ENCODE data around the gene APOC3.
"Not testable (repeated sequence)": the region's sequence is repeated elsewhere in the genome, so short reads cannot be mapped to it uniquely, and the experiment has no call there.

Gene APOC3

DNA sequence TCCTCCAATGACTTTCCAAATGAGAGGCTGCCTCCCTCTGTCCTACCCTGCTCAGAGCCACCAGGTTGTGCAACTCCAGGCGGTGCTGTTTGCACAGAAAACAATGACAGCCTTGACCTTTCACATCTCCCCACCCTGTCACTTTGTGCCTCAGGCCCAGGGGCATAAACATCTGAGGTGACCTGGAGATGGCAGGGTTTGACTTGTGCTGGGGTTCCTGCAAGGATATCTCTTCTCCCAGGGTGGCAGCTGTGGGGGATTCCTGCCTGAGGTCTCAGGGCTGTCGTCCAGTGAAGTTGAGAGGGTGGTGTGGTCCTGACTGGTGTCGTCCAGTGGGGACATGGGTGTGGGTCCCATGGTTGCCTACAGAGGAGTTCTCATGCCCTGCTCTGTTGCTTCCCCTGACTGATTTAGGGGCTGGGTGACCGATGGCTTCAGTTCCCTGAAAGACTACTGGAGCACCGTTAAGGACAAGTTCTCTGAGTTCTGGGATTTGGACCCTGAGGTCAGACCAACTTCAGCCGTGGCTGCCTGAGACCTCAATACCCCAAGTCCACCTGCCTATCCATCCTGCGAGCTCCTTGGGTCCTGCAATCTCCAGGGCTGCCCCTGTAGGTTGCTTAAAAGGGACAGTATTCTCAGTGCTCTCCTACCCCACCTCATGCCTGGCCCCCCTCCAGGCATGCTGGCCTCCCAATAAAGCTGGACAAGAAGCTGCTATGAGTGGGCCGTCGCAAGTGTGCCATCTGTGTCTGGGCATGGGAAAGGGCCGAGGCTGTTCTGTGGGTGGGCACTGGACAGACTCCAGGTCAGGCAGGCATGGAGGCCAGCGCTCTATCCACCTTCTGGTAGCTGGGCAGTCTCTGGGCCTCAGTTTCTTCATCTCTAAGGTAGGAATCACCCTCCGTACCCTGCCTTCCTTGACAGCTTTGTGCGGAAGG, 2.9 kb downstream of the APOC3 start:
- no peak for DNase-seq

DNA sequence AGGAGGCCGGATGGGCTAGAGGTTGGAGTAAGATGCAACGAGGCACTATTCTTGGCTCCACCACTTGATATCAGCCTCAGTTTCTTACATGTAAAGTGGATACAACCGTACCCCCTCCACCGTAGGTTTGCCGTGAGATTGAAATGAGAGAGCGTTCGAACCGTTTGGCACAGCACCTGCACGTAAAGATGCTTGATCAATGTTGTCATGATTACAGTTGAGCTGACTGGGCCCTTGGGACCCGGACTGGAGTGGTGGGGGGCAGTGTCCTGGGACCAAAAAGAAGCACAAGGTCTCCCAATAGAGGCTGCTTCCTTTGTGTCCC, 3.7 kb downstream of the APOC3 start:
- no peak for DNase-seq

DNA sequence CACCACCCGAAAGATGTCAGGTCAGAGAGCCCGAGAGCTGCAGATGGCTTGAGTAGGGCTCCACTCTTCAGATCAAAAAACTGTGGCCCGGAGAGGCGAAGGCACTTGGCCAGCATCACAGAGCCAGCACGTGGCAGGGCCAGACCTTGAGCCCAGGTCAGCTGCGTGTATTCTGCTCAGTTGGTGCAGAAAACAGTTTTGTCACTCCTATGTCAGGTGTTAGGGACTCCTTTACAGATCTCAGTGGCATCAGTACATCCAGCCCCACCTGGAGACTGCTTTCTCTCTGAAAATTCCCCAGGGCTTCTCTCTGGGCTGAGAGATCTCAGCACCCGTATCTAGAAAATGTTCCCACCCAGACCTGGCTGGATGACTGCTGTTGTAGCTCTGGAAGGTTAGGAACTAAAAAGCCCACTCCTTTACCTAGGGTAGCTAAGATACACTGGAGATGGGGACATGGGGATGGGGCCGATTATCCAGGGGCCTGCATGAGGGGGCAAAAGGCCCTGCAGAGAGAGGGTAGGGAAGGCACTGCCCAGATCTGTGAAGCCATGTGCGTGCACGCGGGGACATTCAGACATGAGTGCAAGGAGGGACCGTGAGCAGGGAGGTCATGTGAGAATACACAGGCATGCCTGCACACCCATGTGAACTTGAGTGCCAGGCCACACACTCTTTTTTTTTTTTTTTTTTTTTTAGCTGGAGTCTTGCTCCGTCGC, 4.3 kb downstream of the APOC3 start:
- no peak for DNase-seq

DNA sequence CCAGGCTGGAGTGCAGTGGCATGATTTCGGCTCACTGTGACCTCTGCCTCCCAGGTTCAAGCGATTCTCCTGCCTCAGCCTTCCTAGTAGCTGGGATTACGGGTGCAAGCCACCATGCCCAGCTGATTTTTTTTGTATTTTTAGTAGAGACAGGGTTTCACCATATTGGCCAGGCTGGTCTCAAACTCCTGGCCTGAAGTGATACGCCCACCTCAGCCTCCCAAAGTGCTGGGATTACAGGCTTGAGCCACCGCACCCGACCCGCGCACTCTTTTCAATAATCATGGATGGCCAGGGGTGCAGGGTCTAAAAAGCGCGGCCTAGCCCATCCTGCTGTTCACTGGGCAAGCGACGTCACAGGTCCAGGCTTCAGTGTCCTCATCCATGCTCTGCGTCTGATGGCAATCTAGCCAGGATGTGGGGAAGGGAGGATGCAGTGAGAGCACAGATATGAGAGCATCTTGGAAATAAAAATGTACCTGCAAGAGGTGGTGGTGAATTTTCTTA, 4.9 kb downstream of the APOC3 start:
- DNase-seq = not testable (repeated sequence)

DNA sequence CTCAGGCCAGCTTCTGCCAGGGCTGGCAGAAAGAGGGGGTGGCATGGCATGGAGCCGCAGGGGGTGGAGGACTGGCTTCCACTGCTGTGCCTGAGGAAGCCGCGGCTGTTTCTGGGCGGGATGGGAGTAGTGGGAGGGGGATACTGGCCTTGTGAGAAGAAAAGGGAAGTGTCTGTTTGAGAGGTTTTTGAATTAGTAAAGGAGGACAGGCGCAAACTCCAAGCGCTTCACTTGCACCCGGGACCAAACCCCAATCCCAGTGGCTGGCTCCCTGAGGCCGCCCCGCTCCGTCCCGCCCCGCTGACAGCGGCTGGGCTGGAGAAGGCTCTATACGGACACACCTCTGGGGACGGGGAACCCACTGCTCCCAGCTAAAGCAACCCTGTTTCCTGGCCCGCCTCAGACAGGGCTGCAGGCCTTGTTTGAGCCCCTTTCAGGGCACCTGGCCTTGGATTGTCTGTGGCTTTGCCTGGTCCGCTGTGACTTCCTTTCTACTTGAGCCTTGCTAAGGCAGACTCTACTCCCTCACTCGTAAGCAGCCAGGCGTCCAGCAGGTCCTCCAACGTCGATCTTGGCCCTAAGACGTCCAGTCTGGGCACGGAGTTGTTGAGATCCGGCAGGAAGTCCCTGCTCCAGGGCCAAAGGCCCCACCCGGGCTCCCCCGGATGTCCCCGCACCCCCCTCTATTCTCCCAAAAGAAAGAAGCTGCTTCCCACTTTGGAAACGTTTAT, 5.5 kb downstream of the APOC3 start:
- no peak for DNase-seq

DNA sequence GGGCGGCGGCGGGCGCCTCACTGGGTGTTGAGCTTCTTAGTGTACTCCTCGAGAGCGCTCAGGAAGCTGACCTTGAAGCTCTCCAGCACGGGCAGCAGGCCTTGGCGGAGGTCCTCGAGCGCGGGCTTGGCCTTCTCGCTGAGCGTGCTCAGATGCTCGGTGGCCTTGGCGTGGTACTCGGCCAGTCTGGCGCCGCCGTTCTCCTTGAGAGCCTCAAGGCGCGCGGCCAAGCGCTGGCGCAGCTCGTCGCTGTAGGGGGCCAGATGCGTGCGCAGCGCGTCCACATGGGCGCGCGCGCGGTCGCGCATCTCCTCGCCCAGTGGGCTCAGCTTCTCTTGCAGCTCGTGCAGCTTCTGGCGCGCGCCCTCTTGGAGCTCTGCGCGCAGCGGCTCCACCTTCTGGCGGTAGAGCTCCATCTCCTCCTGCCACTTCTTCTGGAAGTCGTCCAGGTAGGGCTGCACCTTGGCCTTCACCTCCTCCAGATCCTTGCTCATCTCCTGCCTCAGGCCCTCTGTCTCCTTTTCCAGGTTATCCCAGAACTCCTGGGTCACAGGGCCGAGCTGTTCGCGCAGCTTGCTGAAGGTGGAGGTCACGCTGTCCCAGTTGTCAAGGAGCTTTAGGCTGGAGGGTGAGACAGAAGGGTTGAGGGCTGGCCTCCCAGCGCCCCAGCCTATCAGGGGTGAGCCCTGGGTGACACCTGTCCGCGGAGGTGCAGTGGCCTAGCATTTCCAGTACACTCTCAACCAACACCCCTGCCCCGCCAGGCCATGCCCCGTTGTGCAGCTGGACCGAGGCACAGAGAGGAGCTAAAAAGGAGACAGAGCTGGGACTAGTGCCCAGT, 6.3 kb downstream of the APOC3 start:
- peak; percentile 3 for DNase-seq

DNA sequence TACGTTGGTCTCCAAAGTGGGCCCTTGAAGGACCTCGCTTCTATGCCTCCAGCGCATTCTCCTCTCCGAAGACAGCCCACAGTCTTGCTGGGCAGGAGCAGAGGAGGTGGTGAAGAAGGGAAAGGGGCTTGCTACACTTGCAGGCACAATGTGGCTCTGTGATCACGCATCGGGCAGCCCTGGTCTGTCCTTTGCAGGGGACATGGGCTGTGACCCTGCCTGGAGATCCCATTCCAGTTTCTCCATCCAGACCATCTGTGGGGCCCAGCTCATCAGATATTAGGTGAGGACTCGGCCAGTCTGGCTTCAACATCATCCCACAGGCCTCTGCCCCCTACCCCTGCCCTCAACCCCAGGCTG, 6.9 kb downstream of the APOC3 start:
- DNase-seq = no peak

DNA sequence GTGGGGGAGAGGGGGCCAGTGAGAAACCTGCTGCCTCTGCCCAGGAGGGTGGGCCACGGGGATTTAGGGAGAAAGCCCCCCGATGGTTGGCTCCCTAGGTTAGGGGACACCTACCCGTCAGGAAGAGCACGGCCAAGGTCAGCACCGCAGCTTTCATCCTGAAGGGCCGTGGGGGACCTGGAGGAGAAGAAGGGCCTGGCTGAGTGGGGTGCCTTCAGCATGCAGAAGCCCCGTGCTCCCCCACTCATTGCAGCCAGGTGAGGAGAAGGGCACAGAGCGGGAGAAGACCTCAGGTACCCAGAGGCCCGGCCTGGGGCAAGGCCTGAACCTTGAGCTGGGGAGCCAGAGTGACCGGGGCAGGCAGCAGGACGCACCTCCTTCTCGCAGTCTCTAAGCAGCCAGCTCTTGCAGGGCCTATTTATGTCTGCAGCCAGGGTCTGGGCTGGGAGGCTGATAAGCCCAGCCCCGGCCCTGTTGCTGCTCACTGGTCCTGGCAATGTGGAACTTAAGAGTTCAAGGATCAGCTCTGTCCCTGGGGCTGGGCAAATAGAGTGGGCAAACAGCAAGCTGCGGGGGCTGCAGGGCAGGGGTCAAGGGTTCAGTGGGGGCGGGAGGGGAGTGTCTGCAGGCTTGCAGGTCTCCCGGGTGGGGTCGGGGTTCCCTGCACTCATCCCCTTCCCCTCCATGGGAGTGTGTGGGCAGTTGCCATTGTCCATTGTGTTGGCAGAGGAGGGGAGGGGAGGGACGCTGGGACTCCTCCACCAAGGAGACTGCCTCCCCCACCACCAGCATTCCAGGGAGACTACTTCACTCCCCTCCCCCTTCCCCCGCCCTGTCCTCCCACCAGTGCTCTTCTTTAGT, 7.8 kb downstream of the APOC3 start, which contains the start of gene APOA1:
APOA1 (minus strand) TSS at position 392 of the 861 bp plus-strand sequence; CDS start at position 157, 235 bp downstream.
- DNase-seq = no peak

DNA sequence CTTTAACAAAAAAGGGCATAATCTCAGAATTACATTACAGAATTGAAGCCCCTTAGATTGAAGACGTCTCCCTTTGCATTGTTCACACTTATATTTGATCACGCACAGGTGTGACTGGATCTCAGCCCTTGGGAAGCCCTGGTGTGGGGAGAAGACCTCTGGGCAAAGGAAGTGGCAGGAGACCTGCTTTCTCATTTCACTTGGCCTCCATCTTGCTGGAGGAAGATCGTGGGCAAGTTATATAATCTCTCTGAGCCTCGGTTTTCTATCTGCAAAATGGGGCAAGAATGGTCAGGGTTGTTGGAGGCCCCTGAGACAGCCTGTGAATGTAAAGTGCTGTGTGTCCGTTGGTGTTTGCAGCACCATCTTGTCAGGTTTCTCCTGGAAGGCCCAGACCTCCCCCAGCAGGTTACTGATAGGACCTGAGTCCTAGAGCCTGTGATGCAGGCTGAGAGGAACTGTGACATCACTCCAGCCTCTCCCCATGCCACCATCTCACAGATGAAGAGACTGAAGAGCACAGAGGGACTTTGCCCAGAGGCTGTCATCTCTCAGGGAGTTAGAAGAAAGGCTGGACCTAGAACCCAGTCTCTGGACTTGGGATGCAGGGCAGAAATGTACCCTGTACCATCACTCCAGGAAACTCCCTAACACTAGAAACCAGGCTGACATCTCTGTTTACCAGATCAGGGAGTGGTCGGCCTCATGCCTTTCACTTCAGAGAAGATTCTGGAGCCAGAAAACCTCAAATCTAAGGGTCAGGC, 8.8 kb downstream of the APOC3 start:
- no peak for DNase-seq

DNA sequence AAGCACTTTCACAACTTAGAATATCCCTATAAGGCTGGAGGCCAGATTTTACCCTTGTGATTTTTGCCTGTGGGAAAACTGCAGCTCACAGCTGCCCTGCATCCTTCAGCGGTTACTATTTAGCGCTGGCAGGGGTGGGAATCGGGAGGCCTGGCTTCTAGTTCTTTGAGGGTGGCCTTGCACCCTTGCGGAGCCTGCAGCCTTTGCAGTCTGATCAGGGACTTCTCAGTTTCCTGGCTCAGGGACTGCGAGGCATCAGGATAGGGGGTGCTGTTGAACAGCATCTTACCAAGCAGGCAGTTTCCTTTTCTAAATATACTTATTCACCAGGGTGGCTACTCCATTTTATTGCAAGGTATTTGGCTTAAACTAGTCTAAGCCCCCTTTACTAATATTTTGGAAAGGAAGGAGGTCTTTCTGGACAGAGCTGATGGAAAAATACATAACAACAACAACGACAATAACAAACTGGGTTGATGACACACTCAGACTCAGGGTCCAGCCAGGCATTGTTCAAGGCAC, 10.6 kb downstream of the APOC3 start:
- DNase-seq = no peak

DNA sequence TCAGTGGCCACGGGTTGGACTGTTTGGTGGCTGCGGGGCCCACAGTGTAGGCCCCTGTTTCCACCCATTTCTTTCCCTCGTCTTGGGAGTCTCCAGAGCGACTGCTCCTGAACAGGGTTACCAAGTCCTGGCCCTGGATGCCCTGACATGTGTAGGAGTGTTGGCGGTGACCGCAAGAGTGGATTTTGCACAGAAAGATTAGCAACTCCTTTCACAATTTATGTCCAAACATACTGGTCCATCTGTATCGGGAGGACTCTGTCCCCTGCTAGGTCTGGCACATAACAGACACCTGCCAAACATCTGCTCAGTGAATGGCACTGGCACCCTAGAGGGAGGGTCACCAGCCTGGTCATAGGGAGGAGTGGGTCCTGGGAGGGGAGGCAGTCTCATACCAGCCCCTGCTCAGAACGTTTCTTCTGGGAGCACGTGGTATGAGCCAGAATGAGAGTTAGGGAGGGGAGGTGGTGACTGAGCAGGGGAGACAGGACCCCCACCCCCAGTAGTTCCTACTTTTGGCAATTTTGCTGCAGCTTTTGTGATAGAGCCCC, 11.1 kb downstream of the APOC3 start:
- DNase-seq = no peak

DNA sequence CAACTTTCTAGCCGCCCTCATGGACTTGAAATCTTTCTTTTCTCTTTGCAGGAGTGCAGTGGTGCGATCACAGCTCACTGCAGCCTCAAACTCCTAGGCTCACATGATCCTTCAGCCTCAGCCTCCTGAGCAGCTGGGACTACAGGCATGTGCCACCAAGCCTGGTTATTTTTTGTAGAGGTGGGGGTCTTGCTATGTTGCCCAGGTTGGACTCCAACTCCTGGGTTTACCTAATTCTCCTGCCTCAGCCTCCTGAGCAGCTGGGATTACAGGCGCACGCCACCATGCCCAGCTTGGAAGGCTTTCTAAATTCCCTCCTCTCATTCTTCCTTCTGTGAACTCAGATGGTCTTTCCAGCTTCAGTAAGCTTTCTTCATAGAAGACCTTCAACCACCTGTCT, 12.4 kb downstream of the APOC3 start:
- DNase-seq = no peak

DNA sequence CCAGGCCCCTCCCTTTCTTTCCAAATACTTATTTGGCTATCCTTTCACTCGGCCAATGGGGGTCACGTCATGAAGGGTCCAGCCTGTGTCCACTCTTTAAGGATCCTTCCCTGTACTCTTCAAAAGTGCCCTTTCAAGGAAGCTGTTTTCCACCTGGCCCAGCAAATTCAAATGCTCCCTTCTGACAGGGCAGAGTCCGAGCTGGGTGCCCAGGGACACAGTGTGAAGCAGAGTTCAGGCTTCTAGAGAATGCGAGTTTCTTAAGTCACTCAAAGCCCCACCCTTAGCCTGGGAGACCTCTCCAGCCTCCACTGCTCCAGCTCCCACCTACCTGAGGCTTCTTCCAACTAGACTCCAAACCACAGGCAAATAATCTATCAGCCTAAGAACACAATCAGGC, 13.2 kb downstream of the APOC3 start:
- DNase-seq = no peak

DNA sequence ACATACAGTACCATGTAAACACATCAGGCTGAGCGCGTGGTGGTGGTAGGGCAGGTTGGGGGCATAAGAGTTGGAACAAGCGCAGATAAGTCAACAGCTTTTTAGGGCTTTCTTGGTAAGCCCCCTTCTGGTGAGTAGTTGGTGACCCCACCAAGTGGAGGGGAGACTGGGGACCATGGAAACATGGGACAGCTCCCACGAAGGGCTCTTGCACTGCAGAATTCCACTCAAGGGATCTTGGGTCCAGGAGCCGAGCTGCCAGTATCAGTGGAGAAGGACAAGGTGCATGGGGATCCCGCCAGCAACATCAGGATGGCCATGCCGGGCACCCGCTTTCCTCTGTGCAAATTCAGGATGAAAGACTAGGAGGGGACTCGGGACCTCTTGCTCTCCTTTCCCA, 14.0 kb downstream of the APOC3 start:
- DNase-seq = no peak

DNA sequence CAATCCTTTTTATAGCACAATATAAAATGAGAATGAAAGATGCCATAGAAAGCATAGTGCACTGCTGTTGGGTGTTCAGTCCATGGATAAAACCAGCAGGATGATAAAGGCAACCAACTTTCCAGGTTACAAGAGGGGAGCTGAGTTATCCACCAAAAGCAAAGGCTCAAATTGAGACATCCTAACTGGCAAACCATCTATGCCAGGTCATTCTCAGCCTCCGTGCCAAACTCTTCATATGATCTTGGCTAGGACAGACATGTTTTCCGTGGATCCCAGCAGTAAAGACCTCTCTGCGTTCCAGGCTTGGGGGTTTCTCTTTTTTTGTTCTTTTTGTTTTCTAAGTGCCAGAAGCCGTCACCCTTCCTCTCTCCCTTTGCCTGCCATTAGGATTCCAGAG, 15.0 kb downstream of the APOC3 start:
- DNase-seq = no peak

DNA sequence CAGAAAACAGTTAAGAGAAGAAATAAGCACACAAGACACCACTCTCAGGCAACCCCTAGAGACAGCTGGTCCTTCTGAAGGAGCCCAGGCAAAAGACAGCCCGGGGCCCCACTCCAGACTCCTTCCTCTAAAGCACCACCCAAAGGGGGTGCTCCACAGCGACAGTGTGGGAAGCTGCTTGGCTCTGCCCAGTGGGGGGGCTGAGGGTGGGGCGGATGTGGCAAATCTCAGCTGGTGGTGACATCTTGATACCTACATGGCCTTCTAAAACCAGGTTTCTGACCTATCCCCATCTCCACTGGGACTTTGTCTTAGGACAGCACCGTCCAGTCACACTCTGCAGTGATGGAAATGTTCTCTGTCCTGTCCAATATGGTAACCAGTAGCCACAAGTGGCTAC, 17.9 kb downstream of the APOC3 start:
- DNase-seq = no peak

DNA sequence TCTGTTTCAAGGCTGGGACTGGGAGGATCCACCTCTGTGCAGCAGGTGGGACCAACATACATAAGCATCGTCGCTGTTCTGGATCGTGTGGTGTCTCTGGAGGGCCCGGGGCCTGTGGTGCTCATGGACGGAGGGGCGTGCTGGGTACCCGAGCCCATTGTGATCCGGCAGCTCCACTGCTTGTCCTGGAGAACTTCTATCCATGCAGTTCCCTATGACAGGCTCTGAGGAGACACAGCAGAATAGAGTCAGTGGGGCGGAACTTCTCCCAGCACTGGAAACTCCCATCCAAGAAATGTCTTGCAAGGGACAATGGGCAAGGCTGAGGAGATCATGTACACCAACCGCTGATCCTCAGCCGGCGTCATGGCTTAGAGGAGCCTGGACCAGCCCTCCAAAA, 19.4 kb downstream of the APOC3 start:
- no peak for DNase-seq

DNA sequence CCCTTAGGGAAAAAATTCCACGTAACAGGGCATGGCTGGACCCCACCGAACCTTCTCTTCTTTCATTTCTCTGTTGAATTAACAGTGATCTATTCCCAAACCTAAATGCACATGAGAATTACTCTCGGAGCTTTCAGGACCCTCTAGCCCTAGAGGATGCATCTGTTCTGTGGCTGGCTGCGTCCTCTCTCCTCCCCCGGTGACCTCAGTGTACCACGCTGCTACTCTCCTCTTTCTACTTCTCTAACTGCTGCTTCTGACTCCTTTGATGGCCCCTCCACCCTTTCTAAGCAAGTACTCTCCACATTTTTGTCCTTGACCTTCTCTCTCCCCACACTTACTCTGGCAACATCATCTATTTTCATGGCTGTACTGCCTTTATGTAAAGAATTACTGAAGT, 19.8 kb downstream of the APOC3 start:
- DNase-seq = no peak

DNA sequence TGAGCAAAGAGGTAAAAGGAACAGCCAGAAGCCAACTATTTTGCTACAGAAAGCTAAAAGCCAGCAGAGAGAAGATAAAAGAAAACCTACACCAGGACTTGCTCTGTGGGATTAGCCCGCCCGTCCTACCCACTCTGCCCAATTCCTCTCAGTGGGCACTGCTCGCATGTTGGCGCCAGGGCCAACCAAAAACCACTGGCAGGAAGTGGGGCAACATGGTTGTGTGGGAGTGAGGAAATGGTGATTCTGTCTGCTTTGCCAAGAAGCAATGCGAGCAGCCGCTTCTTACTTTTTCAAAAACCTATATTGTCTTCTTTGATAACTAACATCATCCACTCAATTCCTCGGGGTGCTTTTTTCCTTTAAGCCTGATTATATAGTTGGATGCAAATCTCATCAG, 21.9 kb downstream of the APOC3 start:
- no peak for DNase-seq

Data from NCI-H187 treated with DMSO at 0.1 percent for 48 hours (cell line).